Fibroblast of skin of left biceps (primary cell): ENCODE data around the gene TAS2R1.

Source experiments
- DNase-seq, 2 experiments: peaks; one replicate each; pipeline ENCODE4 v3.0.0-alpha.2; 2013; ENCODE audit warnings: low read depth in 2 of 2

The TAS2R1 gene

GRCh38 chr5:9630251-9630650, at the start of gene TAS2R1:
TSS of gene TAS2R1 (minus strand) at chr5:9630351. CDS start at chr5:9630032, 319 bp downstream.
- DNase-seq, result no peak

- no peak for DNase-seq
Measured at GRCh38 chr5:9670371-9670770, 40.2 kb upstream of the TAS2R1 start.

- DNase-seq, result no peak
Measured at GRCh38 chr5:9667906-9668305, 37.8 kb upstream of the TAS2R1 start.

GRCh38 chr5:9663891-9664290, 33.7 kb upstream of the TAS2R1 start:
- no peak for DNase-seq

- peak; percentile 79 to 81 for DNase-seq
Measured at GRCh38 chr5:9661316-9662015, 31.3 kb upstream of the TAS2R1 start.

- DNase-seq, result peak; percentile 85 to 87
Measured at GRCh38 chr5:9658706-9659105, 28.6 kb upstream of the TAS2R1 start.

GRCh38 chr5:9657819-9658218, 27.7 kb upstream of the TAS2R1 start:
- no peak for DNase-seq

GRCh38 chr5:9655641-9656040, 25.5 kb upstream of the TAS2R1 start:
- DNase-seq, result no peak

- DNase-seq, result peak in 1 of 2 experiments; percentile 16
Measured at GRCh38 chr5:9654886-9655285, 24.7 kb upstream of the TAS2R1 start.

GRCh38 chr5:9653811-9654210, 23.7 kb upstream of the TAS2R1 start:
- DNase-seq, result peak; percentile 76 to 78

- DNase-seq, result no peak
Measured at GRCh38 chr5:9653061-9653460, 22.9 kb upstream of the TAS2R1 start.

- no peak for DNase-seq
Measured at GRCh38 chr5:9652295-9652694, 22.1 kb upstream of the TAS2R1 start.

- DNase-seq, result no peak
Measured at GRCh38 chr5:9646843-9647242, 16.7 kb upstream of the TAS2R1 start.

GRCh38 chr5:9644630-9645029, 14.5 kb upstream of the TAS2R1 start:
- DNase-seq, result no peak

GRCh38 chr5:9642621-9643020, 12.5 kb upstream of the TAS2R1 start:
- no peak for DNase-seq

- DNase-seq, result no peak
Measured at GRCh38 chr5:9641806-9642355, 11.7 kb upstream of the TAS2R1 start.

- no peak for DNase-seq
Measured at GRCh38 chr5:9632495-9632894, 2.3 kb upstream of the TAS2R1 start.

- DNase-seq, result no peak
Measured at GRCh38 chr5:9627541-9627940, 2.6 kb downstream of the TAS2R1 start.

GRCh38 chr5:9626955-9627354, 3.2 kb downstream of the TAS2R1 start:
- no peak for DNase-seq

- DNase-seq, result no peak
Measured at GRCh38 chr5:9625731-9626130, 4.4 kb downstream of the TAS2R1 start.

- no peak for DNase-seq
Measured at GRCh38 chr5:9625286-9625685, 4.9 kb downstream of the TAS2R1 start.

GRCh38 chr5:9624196-9624947, 5.8 kb downstream of the TAS2R1 start:
- DNase-seq, result no peak

GRCh38 chr5:9623661-9624060, 6.5 kb downstream of the TAS2R1 start:
- no peak for DNase-seq
